ENCODE measurements around the gene RANBP17. TPM values are rescaled to one million over a fixed set of nuclear protein-coding genes. Genes with fewer than 3 reads are reported as not detected.

The RANBP17 gene
- total and polyA plus RNA-seq, 9 of the 15 experiments (the other 6 are each of a cell fraction or from before 2014, with no cell fraction given): not detected

GRCh38 chr5:170885809-170886208 lies 24.0 kb downstream of the RANBP17 start:
- ChIA-PET POLR2A (no interaction called here), CTCF (ENCODE audit: low intra/inter-chr PET ratio) (no interaction called here)
- no peaks in the 10 kb centered on the region for H3K36me3 ChIP-seq (ENCODE audit: control insufficient read depth, insufficient read depth, low read length)
- H3K4me1 ChIP-seq (replicated peaks in 1 of 2; ENCODE audit: control insufficient read depth in 2 of 2, insufficient read depth in 2 of 2, low read length in 2 of 2): no peaks in the 10 kb centered on the region
- no peak overlapping the region for H2AFZ ChIP-seq (ENCODE audit: low read depth, low read length)
- H3K9ac ChIP-seq (ENCODE audit: insufficient read depth in 1 of 2, low read depth in 2 of 2, low read length in 2 of 2): no peak overlapping the region
- no peaks in the 10 kb centered on the region for H3K9me3 ChIP-seq (replicated peaks; ENCODE audit: control insufficient read depth, insufficient read depth, low read depth, low read length)
- FAIRE-seq (no peak), ATAC-seq (no peak), DNase-seq (ENCODE audit: extremely low read depth in 1 of 4, low spot score in 3 of 4) (no peak)
- no peak overlapping the region for H3K4me3 ChIP-seq
- no TSS peak for BruUV-seq (replicated peaks)
- intact Hi-C loops (cut with micrococcal nuclease): no loop called here
- WGBS (ENCODE audit: insufficient coverage, low coverage, missing lambda C conversion rate): 3% methylated on average over 2 of the region's 2 CpGs
- in situ Hi-C loops (cut with MboI): no loop called here
- H3K27ac ChIP-seq (ENCODE audit: extremely low read depth, low read depth, low read length): no peak overlapping the region
- no peak overlapping the region for H3K4me2 ChIP-seq (ENCODE audit: insufficient read depth, low read length)
- H3K79me2 ChIP-seq (ENCODE audit: control insufficient read depth, insufficient read depth, low read length): no peaks in the 10 kb centered on the region
- H4K20me1 ChIP-seq (replicated peaks; ENCODE audit: control insufficient read depth, insufficient read depth, low read length): no peaks in the 10 kb centered on the region
- TF ChIP-seq HLTF (IDR thresholded peaks at IDR 0.05) (no peak), CHD2 (IDR thresholded peaks at IDR 0.05; ENCODE audit: low read depth, low read length) (no peak)
- H3K27me3 ChIP-seq (ENCODE audit: control insufficient read depth in 2 of 2, insufficient read depth in 2 of 2, low read length in 2 of 2): no peaks in the 10 kb centered on the region
- no peaks in the 10 kb centered on the region for H3K9me1 ChIP-seq (ENCODE audit: control insufficient read depth, insufficient read depth, low read length)

GRCh38 chr5:170886210-170886894 lies 24.5 kb downstream of the RANBP17 start:
- Histone ChIP-seq H3K27ac (ENCODE audit: extremely low read depth, low read depth, low read length) (no peak overlapping the region), H4K20me1 (replicated peaks; ENCODE audit: control insufficient read depth, insufficient read depth, low read length) (no peaks in the 10 kb centered on the region), H2AFZ (ENCODE audit: low read depth, low read length) (no peak overlapping the region), H3K9ac (ENCODE audit: insufficient read depth in 1 of 2, low read depth in 2 of 2, low read length in 2 of 2) (no peak overlapping the region), H3K79me2 (ENCODE audit: control insufficient read depth, insufficient read depth, low read length) (no peaks in the 10 kb centered on the region), H3K9me3 (replicated peaks; ENCODE audit: control insufficient read depth, insufficient read depth, low read depth, low read length) (no peaks in the 10 kb centered on the region), H3K4me2 (ENCODE audit: insufficient read depth, low read length) (no peak overlapping the region), H3K9me1 (ENCODE audit: control insufficient read depth, insufficient read depth, low read length) (no peaks in the 10 kb centered on the region), H3K4me1 (replicated peaks in 1 of 2; ENCODE audit: control insufficient read depth in 2 of 2, insufficient read depth in 2 of 2, low read length in 2 of 2) (no peaks in the 10 kb centered on the region), H3K27me3 (ENCODE audit: control insufficient read depth in 2 of 2, insufficient read depth in 2 of 2, low read length in 2 of 2) (no peaks in the 10 kb centered on the region), H3K36me3 (ENCODE audit: control insufficient read depth, insufficient read depth, low read length) (no peaks in the 10 kb centered on the region), H3K4me3 (no peak overlapping the region)
- FAIRE-seq: no peak
- WGBS (ENCODE audit: insufficient coverage, low coverage, missing lambda C conversion rate): 0% methylated on average over 3 of the region's 3 CpGs
- TF ChIP-seq MYC (IDR thresholded peaks at IDR 0.05; ENCODE audit: low read depth, low read length): no peak
- TF ChIP-seq MYC (CRISPR knock-in tag; IDR thresholded peaks at IDR 0.05; ENCODE audit: borderline replicate concordance, low read depth): no peak
- no peak for TF ChIP-seq RBBP5 (IDR thresholded peaks at IDR 0.05; ENCODE audit: borderline replicate concordance, insufficient read depth, low read length, poor library complexity, severe bottlenecking)
- TF ChIP-seq ATF2 (CRISPR knock-in tag; IDR thresholded peaks at IDR 0.05): no peak
- TF ChIP-seq POLR2H (tag; IDR thresholded peaks at IDR 0.05; ENCODE audit: low read depth): no peak
- BruUV-seq (replicated peaks): no TSS peak
- intact Hi-C loops (cut with micrococcal nuclease) (no loop called here), in situ Hi-C loops (cut with MboI) (no loop called here)
- ChIA-PET POLR2A (no interaction called here), CTCF (ENCODE audit: low intra/inter-chr PET ratio) (no interaction called here)
- DNase-seq (ENCODE audit: extremely low read depth in 1 of 4, low spot score in 3 of 4): no peak
- ATAC-seq: no peak

All from K562 (cell line).